ENCODE results near the gene SNAP25. TPM values are rescaled to one million over a fixed set of nuclear protein-coding genes. Genes with fewer than 3 reads are reported as not detected.

The SNAP25 gene
- polyA plus RNA-seq, 3 donors from 2014 or later: not detected

DNA sequence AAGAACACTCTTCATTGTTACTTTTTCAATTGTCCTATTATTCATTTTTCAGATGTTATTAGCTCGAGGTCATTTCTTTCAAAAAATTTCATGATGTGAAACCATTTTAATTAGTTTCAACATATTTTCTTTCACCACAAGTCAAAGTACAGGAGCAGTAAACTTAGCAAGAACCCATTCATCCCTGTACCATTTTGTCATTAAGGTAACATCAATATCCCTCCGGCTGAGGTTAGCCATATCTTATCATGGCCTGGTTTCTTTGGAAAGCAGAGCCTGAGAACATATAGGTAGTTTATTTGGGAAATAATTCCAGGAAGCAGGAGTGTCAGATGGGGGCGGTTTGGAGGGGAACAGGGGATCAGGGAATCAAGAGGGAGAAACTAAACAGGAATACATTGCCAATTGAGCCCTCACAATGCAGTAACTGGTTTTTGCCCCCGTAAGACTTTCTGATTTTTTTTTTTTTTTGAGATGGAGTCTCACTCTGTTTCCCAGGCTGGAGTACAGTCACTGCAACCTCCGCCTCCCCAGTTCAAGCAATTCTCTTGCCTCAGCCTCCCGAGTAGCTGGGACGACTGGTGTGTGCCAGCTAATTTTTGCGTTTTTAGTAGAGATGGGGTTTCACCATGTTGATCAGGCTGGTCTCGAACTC, 131.7 kb downstream of the SNAP25 start:
- Mint-ChIP-seq H3K36me3 (no peaks in the 10 kb centered on the region), H3K4me3 (peak overlapping the region; percentile 60 to 88 (median 74)), H3K27ac (peak overlapping the region; percentile 88 to 98 (median 97)), H3K27me3 (ENCODE audit: low read depth in 3 of 3) (peaks cover 7 to 11% (median 9%) of the 10 kb centered on the region in 3 donors), H3K9me3 (no peaks in the 10 kb centered on the region), H3K4me1 (peaks cover 41 to 45% of the 10 kb centered on the region in 2 donors)
- DNase-seq: no peak

DNA sequence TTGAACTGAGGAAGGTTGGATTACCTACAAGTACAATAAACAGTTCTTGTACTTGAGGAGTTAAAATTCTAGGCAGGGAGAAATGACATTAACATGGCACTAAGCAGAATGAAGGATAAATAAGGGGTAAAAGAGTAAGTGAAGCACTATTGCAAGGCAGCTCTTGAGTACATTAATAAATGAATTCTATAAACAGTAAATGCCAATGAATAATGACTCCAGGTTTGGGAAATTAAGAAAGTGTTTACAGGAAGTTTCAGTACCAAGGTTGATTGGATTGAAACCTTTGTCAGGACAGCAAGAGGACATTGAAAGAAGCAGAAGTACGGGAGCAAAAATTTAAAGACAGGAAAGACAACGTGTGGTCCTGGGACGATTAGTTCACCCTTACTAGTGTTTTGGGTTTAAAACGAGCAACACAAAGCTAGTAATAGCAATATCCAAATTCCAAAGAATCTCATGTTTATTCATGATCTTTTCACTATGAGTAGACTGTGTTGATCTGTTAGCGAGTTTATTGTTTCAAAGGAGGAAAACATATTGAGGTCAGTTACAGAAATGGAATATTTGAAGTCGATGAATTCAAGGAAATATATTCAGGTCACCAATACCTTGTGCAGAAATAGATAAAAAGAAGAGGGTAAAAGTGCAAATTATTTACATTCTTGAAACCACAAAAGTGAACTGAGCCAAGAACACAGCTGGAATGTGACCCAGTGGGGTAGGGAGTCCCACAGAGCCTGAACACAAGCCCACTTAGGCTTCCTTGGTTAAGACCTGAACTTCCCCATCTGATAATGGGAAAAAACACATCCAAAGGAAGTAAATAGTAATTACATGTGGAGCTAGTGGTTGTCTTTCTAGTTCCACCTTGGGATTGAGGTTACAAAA, 134.5 kb downstream of the SNAP25 start:
- peaks cover 7 to 11% (median 9%) of the 10 kb centered on the region in 3 donors for H3K27me3 Mint-ChIP-seq (ENCODE audit: low read depth in 3 of 3)
- peaks cover 41 to 45% of the 10 kb centered on the region in 2 donors for H3K4me1 Mint-ChIP-seq
- no peak for DNase-seq
- H3K9me3 Mint-ChIP-seq: no peaks in the 10 kb centered on the region
- no peak overlapping the region for H3K4me3 Mint-ChIP-seq
- H3K27ac Mint-ChIP-seq: peak overlapping the region; percentile 78 to 98 (median 96)
- H3K36me3 Mint-ChIP-seq: no peaks in the 10 kb centered on the region

- H3K4me3 Mint-ChIP-seq: no peak overlapping the region
- DNase-seq: no peak
- H3K4me1 Mint-ChIP-seq: peaks cover 17 to 18% of the 10 kb centered on the region in 2 donors
- H3K27ac Mint-ChIP-seq: peak overlapping the region in 4 of 6 donors; percentile 5 to 42 (median 20)
- peaks cover 0 to 5% (median 0%) of the 10 kb centered on the region in 3 donors for H3K27me3 Mint-ChIP-seq (ENCODE audit: low read depth in 3 of 3)
- H3K36me3 Mint-ChIP-seq: no peaks in the 10 kb centered on the region
- no peaks in the 10 kb centered on the region for H3K9me3 Mint-ChIP-seq
Measured at GRCh38 chr20:10356628-10357027, 138.0 kb downstream of the SNAP25 start.

Other genes with a start within 250 kb of the SNAP25 start
- 1 to 10 TPM; 1.3 to 3.6 (median 2.0) TPM for gene ANKEF1, start 183.8 kb upstream of the SNAP25 start, polyA plus RNA-seq
- 10 to 100 TPM; 17.3 to 27.5 (median 26.8) TPM for gene MKKS, start 215.4 kb downstream of the SNAP25 start, polyA plus RNA-seq
- 1 to 10 TPM in 1 of 3 donors, under 1 TPM in 2; 0.52 to 1.6 (median 0.75) TPM for gene SLX4IP, start 216.5 kb downstream of the SNAP25 start, polyA plus RNA-seq

Measured in immature natural killer cell (primary cell).